Fibroblast of the aortic adventitia (primary cell): ENCODE measurements around the gene DGCR8. TPM values are rescaled to one million over a fixed set of nuclear protein-coding genes. Genes with fewer than 3 reads are reported as not detected.

Experiments
- DNase-seq: peaks from one replicate; pipeline ENCODE4 v3.0.0-alpha.2; 2010; ENCODE audit warnings: low read depth
- H3K4me3 ChIP-seq: 2 replicates; pipeline ENCODE4 v1.5.1; 2011; ENCODE audit warnings: low read depth, mild to moderate bottlenecking, control low read depth, low read length, moderate library complexity
- total RNA-seq: library from RNA; depleted of rRNA; stranded (reverse); fragments of >200 nt; gene quantifications from 2 replicates; pipeline ENCODE4 v1.2.3, GENCODE V29; 2012; ENCODE audit warnings: low replicate concordance
- TF ChIP-seq, protein P1 (sequence below): IDR thresholded peaks from 2 replicates; pipeline ENCODE4 v1.5.1; 2011; ENCODE audit warnings: mild to moderate bottlenecking, low read length, control low read depth, inconsistent platforms; ENCODE audit not compliant: insufficient read depth

Gene DGCR8
- total RNA-seq, 1 donor: 22.0 TPM

DNA sequence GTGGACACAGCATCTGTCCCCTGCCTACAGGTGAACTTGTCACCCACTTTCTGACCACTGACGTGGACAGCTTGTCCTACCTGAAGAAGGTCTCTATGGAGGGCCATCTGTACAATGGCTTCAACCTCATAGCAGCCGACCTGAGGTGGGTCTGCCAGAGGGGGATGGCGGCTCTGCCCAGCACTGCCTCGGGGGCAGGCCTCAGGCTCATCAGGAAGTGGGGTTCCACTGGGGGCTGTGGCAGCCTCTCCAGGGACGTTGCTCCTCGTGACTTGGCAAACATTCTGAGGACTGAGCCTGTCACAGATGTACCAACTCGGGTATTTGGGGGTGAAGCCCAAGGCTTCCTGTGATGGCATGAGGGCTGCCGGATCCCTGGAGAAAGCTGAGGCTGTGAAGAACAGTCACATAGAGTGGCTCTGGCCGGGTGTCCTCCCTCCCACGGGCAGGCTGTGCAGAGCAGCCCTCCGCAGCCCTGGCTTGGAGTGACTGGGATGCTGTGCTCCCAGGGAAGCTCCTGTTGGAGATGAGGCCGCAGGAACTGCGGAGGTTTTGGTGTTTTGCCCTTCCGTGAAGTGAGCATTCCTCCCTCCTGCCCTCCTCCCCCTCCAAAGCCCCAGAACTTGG is 26.5 kb upstream of the DGCR8 start:
- TF ChIP-seq, protein P1, sequence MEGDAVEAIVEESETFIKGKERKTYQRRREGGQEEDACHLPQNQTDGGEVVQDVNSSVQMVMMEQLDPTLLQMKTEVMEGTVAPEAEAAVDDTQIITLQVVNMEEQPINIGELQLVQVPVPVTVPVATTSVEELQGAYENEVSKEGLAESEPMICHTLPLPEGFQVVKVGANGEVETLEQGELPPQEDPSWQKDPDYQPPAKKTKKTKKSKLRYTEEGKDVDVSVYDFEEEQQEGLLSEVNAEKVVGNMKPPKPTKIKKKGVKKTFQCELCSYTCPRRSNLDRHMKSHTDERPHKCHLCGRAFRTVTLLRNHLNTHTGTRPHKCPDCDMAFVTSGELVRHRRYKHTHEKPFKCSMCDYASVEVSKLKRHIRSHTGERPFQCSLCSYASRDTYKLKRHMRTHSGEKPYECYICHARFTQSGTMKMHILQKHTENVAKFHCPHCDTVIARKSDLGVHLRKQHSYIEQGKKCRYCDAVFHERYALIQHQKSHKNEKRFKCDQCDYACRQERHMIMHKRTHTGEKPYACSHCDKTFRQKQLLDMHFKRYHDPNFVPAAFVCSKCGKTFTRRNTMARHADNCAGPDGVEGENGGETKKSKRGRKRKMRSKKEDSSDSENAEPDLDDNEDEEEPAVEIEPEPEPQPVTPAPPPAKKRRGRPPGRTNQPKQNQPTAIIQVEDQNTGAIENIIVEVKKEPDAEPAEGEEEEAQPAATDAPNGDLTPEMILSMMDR: no peak
- H3K4me3 ChIP-seq: no peak overlapping the region
- no peak for DNase-seq

DNA sequence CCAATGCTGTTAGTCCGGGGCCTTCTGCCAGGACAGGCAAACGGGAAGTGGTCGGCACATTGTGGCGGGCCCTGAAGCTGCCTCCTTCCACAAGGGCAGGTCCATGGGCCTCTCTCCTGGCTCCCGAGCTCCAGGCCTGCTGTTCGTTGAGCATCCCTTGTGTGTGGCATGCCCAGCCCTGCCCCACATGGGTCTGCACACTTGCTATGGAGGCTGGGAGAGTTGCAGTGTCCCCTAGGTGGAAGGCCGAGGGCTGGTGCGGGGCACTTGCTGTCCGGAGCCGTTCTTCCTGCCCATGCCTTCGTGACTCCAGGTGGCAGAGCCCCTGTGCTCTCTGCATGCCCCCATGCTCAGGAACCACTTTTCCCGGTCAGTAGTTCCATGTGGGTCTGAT is 26.0 kb upstream of the DGCR8 start:
- no peak for DNase-seq
- no peak overlapping the region for H3K4me3 ChIP-seq
- TF ChIP-seq, protein P1: no peak

GRCh38 chr22:20054485-20054884 is 25.6 kb upstream of the DGCR8 start:
- TF ChIP-seq, protein P1: no peak
- no peak for DNase-seq
- no peak overlapping the region for H3K4me3 ChIP-seq

- TF ChIP-seq, protein P1: no peak
- no peak for DNase-seq
- no peak overlapping the region for H3K4me3 ChIP-seq
These were observed 24.9 kb upstream of the DGCR8 start for GRCh38 chr22:20055144-20055543.

GRCh38 chr22:20055654-20056053 is 24.4 kb upstream of the DGCR8 start:
- TF ChIP-seq, protein P1: no peak
- DNase-seq: no peak
- no peak overlapping the region for H3K4me3 ChIP-seq

- no peak overlapping the region for H3K4me3 ChIP-seq
- DNase-seq: no peak
These were observed 23.9 kb upstream of the DGCR8 start for GRCh38 chr22:20056161-20056560.

More at GRCh38 chr22:20056161-20056560, 23.9 kb upstream of the DGCR8 start:
- TF ChIP-seq, protein P1: no peak
